A549 (cell line): ENCODE results near the gene KIF12.

ENCODE experiments used
- CTCF ChIP-seq: fragments of >200 bp; sonication (Bioruptor Twin); formaldehyde crosslinking; IDR thresholded peaks from 3 replicates; pipeline ENCODE4 v1.5.1; 2016
- ESRRA ChIP-seq: fragments of 150-350 bp; IDR thresholded peaks from 2 replicates; pipeline ENCODE4 v1.6.1; 2014; ENCODE audit warnings: mild to moderate bottlenecking, low read length, borderline replicate concordance
- HDAC2 ChIP-seq: fragments of 200-600 bp; sonication (generic); IDR thresholded peaks from 2 replicates; pipeline ENCODE4 v1.6.1; 2016
- HMGXB4 ChIP-seq: fragments of 250-450 bp; sonication (Bioruptor Pico); IDR thresholded peaks from 2 replicates; pipeline ENCODE4 v1.5.0; 2021; ENCODE audit warnings: mild to moderate bottlenecking, moderate library complexity, borderline replicate concordance
- HOXB5 ChIP-seq: fragments of 250-450 bp; sonication (Bioruptor Pico); IDR thresholded peaks from 2 replicates; pipeline ENCODE4 v1.5.0; 2020; ENCODE audit warnings: mild to moderate bottlenecking, moderate library complexity
- MAZ ChIP-seq: fragments of 150-350 bp; IDR thresholded peaks from 2 replicates; pipeline ENCODE4 v1.6.1; 2014; ENCODE audit warnings: antibody characterized with exemption, low read depth, low read length, borderline replicate concordance
- NFE2L2 ChIP-seq: fragments of 150-350 bp; conservative IDR thresholded peaks from 2 replicates; pipeline ENCODE4 v1.6.1; 2014; ENCODE audit warnings: low read length
- PHF8 ChIP-seq: fragments of 200-600 bp; sonication (generic); IDR thresholded peaks from 2 replicates; pipeline ENCODE4 v1.6.1; 2016; ENCODE audit warnings: low read depth, mild to moderate bottlenecking, antibody characterized with exemption, moderate library complexity, borderline replicate concordance
- POLR2A ChIP-seq: IDR thresholded peaks from 2 replicates; pipeline ENCODE4 v1.6.1; 2012; ENCODE audit warnings: mild to moderate bottlenecking, low read length
- REST ChIP-seq: fragments of 200-600 bp; sonication (generic); IDR thresholded peaks from 2 replicates; pipeline ENCODE4 v1.6.1; 2016; ENCODE audit warnings: antibody characterized with exemption, mild to moderate bottlenecking, moderate library complexity
- SREBF2 ChIP-seq: fragments of 450-650 bp; IDR thresholded peaks from 2 replicates; pipeline ENCODE4 v1.6.1; 2014; ENCODE audit warnings: mild to moderate bottlenecking, moderate library complexity

GRCh38 chr9:114070188-114071103 is 28.6 kb downstream of the KIF12 start:
- TF ChIP-seq HMGXB4 (CRISPR knock-in tag) (no peak), CTCF (no peak), POLR2A (no peak), NFE2L2 (no peak), SREBF2 (no peak), HDAC2 (no peak), REST (no peak), HOXB5 (CRISPR knock-in tag) (no peak), PHF8 (no peak), ESRRA (no peak), MAZ (no peak)
